OCI-LY3 (cell line): Measurements from ENCODE around the gene ZNF808.
"Not testable (repeated sequence)": the region's sequence is repeated elsewhere in the genome, so short reads cannot be mapped to it uniquely, and the experiment has no call there.

Experiments
- EZH2phosphoT487 ChIP-seq: fragments of 200-600 bp; shearing (Covaris generic); IDR thresholded peaks from 2 replicates; pipeline ENCODE4 v1.6.1; 2018; ENCODE audit warnings: antibody characterized with exemption, mixed run types, low read depth
- TF ChIP-seq, protein P1 (sequence below): fragments of 200-600, 300-600 bp; sonication (generic); IDR thresholded peaks from 2 replicates; pipeline ENCODE4 v1.5.1; 2014; ENCODE audit warnings: antibody characterized with exemption, low read length, low read depth

DNA sequence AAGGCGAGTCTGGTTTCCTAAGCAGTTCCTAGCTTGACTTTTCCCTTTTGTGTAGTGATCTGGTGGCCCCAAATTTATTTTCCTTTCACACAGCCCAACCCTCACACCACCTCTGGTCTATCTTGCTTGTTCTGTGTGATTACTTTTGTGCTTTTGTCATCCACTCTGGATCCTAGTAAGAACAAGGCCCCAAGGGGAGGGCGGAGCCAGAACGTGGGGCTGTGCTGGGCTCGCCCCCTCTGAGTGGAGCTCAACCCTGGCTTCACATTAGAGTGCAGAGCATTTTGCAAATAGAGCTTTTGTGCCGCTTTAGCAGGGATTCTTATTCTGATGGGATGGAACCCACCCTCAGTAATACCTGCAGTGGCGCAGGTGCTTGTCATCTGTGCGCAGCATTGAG, 42.4 kb upstream of the ZNF808 start:
- TF ChIP-seq, protein P1, sequence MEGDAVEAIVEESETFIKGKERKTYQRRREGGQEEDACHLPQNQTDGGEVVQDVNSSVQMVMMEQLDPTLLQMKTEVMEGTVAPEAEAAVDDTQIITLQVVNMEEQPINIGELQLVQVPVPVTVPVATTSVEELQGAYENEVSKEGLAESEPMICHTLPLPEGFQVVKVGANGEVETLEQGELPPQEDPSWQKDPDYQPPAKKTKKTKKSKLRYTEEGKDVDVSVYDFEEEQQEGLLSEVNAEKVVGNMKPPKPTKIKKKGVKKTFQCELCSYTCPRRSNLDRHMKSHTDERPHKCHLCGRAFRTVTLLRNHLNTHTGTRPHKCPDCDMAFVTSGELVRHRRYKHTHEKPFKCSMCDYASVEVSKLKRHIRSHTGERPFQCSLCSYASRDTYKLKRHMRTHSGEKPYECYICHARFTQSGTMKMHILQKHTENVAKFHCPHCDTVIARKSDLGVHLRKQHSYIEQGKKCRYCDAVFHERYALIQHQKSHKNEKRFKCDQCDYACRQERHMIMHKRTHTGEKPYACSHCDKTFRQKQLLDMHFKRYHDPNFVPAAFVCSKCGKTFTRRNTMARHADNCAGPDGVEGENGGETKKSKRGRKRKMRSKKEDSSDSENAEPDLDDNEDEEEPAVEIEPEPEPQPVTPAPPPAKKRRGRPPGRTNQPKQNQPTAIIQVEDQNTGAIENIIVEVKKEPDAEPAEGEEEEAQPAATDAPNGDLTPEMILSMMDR, result not testable (repeated sequence)
- TF ChIP-seq EZH2phosphoT487, result not testable (repeated sequence)
